ENCODE measurements around the gene OR2S2.

The OR2S2 gene

DNA sequence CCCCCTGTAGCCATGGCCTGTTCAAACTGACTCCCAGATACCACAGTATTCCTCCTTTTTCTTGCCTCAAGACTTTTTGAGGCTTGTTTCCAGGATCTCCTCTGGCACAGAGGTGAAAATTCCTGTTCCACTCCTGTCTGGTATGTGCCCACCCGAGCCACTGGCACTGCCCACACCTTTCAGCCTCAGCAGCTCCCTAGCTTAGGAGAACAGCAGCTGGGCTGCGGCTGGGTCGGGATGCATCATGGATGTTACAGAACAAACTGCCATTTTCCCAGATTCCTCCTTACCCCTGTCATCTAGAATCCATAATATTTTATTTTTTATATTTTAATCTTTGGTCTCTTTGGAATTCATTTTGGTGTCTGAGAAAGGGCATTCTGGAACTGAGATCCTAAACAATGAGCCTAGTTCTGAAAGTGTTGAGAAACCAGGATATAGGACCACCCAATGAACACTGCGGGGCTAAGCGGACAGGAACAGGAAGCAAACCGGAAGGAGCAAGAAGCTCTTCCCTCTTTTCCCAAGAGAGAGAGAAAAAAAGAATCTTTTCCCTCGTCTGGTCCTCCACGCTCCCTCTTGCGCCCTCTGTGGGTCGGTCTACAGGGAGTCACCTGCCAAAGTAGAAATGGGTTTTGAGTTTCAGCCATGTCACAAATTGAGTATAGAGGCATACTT is 12.5 kb downstream of the OR2S2 start:
- Histone ChIP-seq H3K9ac (no peak overlapping the region), H3K27ac (0 out of 2 replicates have a peak overlapping the region, but pooled peaks have one; percentile 16), H3K4me3 (no peak overlapping the region)

DNA sequence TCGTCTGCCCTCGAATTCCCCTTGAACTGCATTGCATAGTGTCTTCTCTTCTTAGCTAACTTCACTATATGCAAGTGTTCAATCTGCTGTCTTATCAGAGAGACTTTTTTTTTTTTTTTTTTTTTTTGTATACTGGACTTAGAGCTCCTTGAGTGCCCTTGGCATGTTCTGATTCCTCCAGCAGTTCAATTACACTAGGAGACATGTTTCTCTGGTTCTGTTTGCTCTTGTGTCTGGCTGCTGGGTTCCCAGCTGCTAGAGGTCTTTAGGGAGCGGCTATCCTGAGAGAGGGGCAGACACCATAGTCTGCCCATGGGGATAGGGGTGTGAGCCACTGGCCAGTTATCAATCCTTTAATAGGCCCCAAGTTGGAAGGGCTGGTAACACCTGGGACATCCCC is 13.1 kb downstream of the OR2S2 start:
- H3K4me2 ChIP-seq = no peak overlapping the region
- no peaks in the 10 kb centered on the region for H3K27me3 ChIP-seq
- H3K27ac ChIP-seq = no peak overlapping the region
- H3K4me1 ChIP-seq = peaks cover 36% of the 10 kb centered on the region
- no peak overlapping the region for H3K4me3 ChIP-seq
- H3K9ac ChIP-seq = no peak overlapping the region
- H3K36me3 ChIP-seq = no peaks in the 10 kb centered on the region
- H3K9me3 ChIP-seq = no peaks in the 10 kb centered on the region
- no peaks in the 10 kb centered on the region for H4K20me1 ChIP-seq
- no peak for TF ChIP-seq Cebpa-rat (IDR thresholded peaks at IDR 0.05)

More for the DNA sequence above, 12.5 kb downstream of the OR2S2 start:
- Histone ChIP-seq H4K20me1 (no peaks in the 10 kb centered on the region), H3K4me2 (peak overlapping the region; percentile 62), H3K4me1 (peaks cover 30% of the 10 kb centered on the region), H3K27me3 (no peaks in the 10 kb centered on the region), H3K9me3 (no peaks in the 10 kb centered on the region), H3K36me3 (no peaks in the 10 kb centered on the region)
- TF ChIP-seq Cebpa-rat (IDR thresholded peaks at IDR 0.05) = no peak

DNA sequence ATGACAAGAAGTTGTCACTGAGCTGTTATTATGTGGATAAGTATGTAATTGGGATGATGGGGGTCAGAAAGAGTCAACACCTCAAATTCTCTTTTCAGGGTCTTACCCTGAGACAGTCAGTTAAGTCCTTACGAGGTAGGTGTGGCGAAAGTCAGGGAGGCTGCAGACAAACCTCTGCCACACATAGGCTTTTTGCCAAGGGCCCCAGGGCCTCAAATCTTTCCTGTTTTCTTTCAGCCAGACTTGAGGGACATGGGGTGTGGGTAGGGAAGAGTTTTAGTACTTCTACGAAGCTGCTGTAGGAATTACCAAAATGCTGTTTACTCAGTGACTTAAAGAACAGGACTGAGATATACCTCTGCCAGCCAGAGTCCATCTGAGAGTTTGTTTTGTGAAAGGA is 13.8 kb downstream of the OR2S2 start:
- no peak for TF ChIP-seq Cebpa-rat (IDR thresholded peaks at IDR 0.05)
- Histone ChIP-seq H3K36me3 (no peaks in the 10 kb centered on the region), H3K9me3 (no peaks in the 10 kb centered on the region), H3K27me3 (no peaks in the 10 kb centered on the region), H3K9ac (no peak overlapping the region), H3K4me1 (peaks cover 43% of the 10 kb centered on the region), H3K4me2 (no peak overlapping the region), H3K27ac (no peak overlapping the region), H4K20me1 (no peaks in the 10 kb centered on the region), H3K4me3 (no peak overlapping the region)

DNA sequence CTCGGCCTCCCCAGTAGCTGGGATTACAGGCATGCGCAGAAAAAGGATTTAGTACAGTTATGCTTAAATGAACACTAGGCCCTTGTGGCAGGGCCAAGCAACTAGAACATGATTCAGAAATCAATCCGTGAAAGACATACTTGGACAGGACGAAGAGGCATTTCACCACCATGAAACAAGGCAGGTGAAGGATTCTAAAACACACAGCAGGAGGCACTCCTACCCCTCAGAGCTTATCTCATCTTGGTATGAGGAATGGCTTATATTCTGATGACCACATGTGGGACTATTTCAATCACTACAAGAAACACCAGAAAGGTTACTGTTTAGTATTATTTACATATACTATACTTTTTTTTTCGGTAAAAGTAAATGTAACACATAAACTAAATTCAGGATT is 15.7 kb downstream of the OR2S2 start:
- H3K9ac ChIP-seq = no peak overlapping the region
- no peaks in the 10 kb centered on the region for H3K36me3 ChIP-seq
- no peak for TF ChIP-seq Cebpa-rat (IDR thresholded peaks at IDR 0.05)
- no peak overlapping the region for H3K27ac ChIP-seq
- no peak overlapping the region for H3K4me2 ChIP-seq
- H3K27me3 ChIP-seq = no peaks in the 10 kb centered on the region
- H3K4me3 ChIP-seq = no peak overlapping the region
- H4K20me1 ChIP-seq = no peaks in the 10 kb centered on the region
- H3K4me1 ChIP-seq = peaks cover 62% of the 10 kb centered on the region
- H3K9me3 ChIP-seq = no peaks in the 10 kb centered on the region

DNA sequence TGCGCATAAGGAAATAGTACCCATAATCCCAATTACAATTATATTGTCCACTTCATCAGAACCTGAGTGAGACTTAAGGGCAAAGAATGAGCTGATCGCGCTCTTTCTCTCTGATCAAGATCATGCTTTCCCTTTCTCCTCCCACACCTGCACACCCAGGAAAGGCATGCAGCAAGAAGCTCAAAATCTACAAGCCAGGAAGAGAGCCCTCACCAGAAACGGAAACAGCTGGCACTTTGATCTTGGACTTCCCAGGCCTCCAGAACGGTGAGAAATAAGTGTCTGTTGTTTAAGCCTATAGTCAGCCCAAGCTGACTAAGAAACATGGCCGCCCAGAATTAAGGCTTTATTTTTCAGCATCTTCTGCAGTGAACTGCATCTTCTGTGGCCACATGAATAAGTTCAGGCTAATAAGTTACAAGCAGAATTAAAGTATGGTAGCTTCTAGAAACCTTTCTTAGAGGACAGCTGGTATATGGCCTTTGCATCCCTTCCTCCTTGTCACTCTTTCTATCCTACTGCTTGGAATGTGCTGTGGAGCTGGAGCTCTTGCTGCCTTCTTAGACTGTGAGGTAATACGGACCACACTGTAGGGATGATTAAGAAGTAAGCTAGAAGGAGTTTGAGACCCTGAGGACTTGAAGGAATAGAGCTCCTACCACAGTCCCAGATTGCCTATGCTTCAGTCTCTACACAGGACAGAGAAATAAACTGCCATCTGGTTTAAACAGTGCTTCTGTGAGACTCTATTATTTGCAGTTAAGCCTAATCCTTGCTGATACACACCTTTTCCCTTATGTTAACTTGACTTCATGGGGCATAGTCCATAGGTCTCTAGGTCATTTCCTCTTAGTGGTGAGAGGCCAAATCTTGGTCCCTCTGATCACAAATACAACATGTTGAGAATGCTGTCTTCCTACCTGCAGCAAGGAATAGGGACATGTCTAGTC is 17.2 kb downstream of the OR2S2 start:
- H3K9ac ChIP-seq = no peak overlapping the region
- peak overlapping the region; percentile 61 for H3K4me2 ChIP-seq
- H3K36me3 ChIP-seq = no peaks in the 10 kb centered on the region
- H3K27ac ChIP-seq = peak overlapping the region; percentile 55
- H3K4me3 ChIP-seq = no peak overlapping the region
- peaks cover 61% of the 10 kb centered on the region for H3K4me1 ChIP-seq
- H3K9me3 ChIP-seq = no peaks in the 10 kb centered on the region
- no peaks in the 10 kb centered on the region for H3K27me3 ChIP-seq
- H4K20me1 ChIP-seq = no peaks in the 10 kb centered on the region
- TF ChIP-seq Cebpa-rat (IDR thresholded peaks at IDR 0.05) = no peak

DNA sequence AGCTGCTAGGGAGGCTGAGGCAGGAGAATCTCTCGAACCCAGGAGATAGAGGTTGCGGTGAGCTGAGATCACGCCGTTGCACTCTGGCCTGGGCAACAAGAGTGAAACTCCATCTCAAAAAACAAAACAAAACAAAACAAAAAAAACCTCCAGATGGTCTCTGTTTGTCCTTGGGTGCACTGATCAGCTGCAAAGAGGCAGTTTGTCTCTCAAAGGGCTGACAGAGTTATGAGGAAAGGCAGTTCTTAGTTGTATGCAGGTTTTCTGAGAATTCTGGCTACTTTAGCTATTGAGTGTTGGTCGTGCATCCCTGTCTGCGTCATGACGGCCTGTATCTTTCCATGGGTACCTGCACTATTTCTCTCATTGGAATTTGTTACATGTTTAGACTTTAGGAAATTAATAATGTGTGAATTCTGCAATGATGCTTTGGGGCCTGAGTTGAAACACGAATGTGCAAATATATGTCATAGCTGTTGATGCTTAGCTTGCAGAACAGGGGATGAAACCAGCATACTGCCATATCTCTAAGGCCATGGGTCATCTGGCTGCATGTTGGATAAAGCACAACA is 18.2 kb downstream of the OR2S2 start:
- Histone ChIP-seq H3K36me3 (no peaks in the 10 kb centered on the region), H3K9me3 (no peaks in the 10 kb centered on the region), H3K27ac (peak overlapping the region; percentile 8; the same call in 1 of the 2 replicates), H3K9ac (no peak overlapping the region), H3K27me3 (no peaks in the 10 kb centered on the region), H3K4me1 (peaks cover 52% of the 10 kb centered on the region), H3K4me3 (no peak overlapping the region), H3K4me2 (peak overlapping the region; percentile 61), H4K20me1 (no peaks in the 10 kb centered on the region)
- TF ChIP-seq Cebpa-rat (IDR thresholded peaks at IDR 0.05) = no peak

DNA sequence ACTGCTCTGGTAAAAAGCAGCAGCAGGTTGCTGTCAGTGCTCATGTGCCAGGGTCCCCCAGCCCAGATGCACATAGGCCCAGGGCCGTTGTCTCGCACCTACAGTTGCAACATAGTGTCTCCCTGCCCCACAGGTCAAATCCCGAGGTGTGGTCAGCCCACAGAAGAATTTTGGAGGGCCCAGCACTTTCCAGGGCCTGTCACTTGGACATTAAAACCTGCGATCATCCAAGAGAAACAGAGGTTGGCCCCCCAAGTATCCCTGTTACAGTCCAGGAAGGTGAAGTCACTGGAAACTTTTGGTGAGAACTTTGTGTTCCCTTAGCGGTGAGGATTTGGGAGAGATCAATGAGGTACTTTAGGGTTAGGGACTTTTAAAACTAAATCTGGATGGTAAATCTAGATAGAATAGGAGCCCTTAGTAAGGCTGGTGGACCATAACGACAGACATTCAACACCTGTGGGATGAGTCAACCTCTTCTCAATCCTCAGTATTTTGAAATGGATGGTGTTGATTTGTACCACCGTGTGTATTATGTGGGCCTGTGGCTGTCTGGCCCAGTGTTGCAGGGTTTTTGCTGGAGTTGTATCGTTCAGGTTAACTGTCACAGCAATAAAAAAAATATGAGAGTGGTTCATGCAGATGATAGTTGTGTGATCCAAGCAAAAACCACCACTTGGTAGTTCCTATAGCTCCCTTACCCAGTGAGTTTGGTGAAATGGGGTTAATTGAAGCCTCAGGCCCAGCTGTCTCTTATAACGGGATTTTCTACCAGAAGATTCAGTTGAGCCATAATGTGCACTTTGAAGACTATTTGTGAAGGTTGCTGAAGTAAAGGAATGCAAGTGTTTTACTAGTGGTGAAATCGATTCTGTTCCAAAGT is 19.2 kb downstream of the OR2S2 start:
- peak overlapping the region; percentile 53 for H3K4me2 ChIP-seq
- H4K20me1 ChIP-seq = no peaks in the 10 kb centered on the region
- H3K4me3 ChIP-seq = no peak overlapping the region
- no peak overlapping the region for H3K9ac ChIP-seq
- H3K9me3 ChIP-seq = no peaks in the 10 kb centered on the region
- peaks cover 52% of the 10 kb centered on the region for H3K4me1 ChIP-seq
- H3K27ac ChIP-seq = peak overlapping the region; percentile 32; the same call in 1 of the 2 replicates
- no peaks in the 10 kb centered on the region for H3K27me3 ChIP-seq
- H3K36me3 ChIP-seq = no peaks in the 10 kb centered on the region
- no peak for TF ChIP-seq Cebpa-rat (IDR thresholded peaks at IDR 0.05)

DNA sequence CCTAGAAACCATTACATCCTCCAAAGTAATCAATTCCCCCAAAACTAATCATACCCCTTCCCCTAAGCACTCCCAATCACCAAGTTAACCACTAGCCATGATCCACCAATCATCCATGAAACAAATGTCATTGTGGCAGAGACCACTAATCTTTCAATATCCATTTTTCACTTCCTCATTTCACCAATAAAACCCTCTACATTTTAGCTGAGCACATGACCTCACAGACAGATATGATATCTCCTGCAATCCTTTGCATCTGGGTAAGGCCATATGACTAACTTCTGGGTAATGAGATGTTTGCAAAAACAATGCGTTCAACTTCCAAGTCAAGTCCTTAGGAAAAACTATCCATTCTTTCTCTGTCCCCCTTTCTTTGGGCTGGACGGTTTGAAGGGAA is 20.7 kb downstream of the OR2S2 start:
- H3K4me2 ChIP-seq = peak overlapping the region; percentile 53
- no peak overlapping the region for H3K27ac ChIP-seq
- no peaks in the 10 kb centered on the region for H4K20me1 ChIP-seq
- H3K36me3 ChIP-seq = no peaks in the 10 kb centered on the region
- no peak overlapping the region for H3K4me3 ChIP-seq
- no peak for TF ChIP-seq Cebpa-rat (IDR thresholded peaks at IDR 0.05)
- H3K27me3 ChIP-seq = no peaks in the 10 kb centered on the region
- H3K9me3 ChIP-seq = no peaks in the 10 kb centered on the region
- H3K9ac ChIP-seq = no peak overlapping the region
- peaks cover 52% of the 10 kb centered on the region for H3K4me1 ChIP-seq
